Neural progenitor cell (in vitro differentiated cells): Measurements from ENCODE around the gene UBA1.

Source experiments
- EZH2 ChIP-seq: fragments of 200-600 bp; sonication (generic); IDR thresholded peaks from 2 replicates; pipeline ENCODE4 v1.6.1; 2017; ENCODE audit warnings: antibody characterized with exemption, mild to moderate bottlenecking, moderate library complexity
- TF ChIP-seq, protein P1 (sequence below): fragments of 200-600 bp; sonication (generic); IDR thresholded peaks from 2 replicates; pipeline ENCODE4 v1.5.1; 2017; ENCODE audit warnings: antibody characterized with exemption, mild to moderate bottlenecking

GRCh38 chrX:47199286-47199685, 5.7 kb downstream of the UBA1 start:
- TF ChIP-seq, protein P1, sequence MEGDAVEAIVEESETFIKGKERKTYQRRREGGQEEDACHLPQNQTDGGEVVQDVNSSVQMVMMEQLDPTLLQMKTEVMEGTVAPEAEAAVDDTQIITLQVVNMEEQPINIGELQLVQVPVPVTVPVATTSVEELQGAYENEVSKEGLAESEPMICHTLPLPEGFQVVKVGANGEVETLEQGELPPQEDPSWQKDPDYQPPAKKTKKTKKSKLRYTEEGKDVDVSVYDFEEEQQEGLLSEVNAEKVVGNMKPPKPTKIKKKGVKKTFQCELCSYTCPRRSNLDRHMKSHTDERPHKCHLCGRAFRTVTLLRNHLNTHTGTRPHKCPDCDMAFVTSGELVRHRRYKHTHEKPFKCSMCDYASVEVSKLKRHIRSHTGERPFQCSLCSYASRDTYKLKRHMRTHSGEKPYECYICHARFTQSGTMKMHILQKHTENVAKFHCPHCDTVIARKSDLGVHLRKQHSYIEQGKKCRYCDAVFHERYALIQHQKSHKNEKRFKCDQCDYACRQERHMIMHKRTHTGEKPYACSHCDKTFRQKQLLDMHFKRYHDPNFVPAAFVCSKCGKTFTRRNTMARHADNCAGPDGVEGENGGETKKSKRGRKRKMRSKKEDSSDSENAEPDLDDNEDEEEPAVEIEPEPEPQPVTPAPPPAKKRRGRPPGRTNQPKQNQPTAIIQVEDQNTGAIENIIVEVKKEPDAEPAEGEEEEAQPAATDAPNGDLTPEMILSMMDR, result no peak
- no peak for TF ChIP-seq EZH2
